Hematopoietic multipotent progenitor cell (in vitro differentiated cells): Measurements from ENCODE around the gene ZNF674. TPM values are rescaled to one million over a fixed set of nuclear protein-coding genes. Genes with fewer than 3 reads are reported as not detected.

Experiments used
- DNase-seq, 3 donors: peaks; one replicate each; pipeline ENCODE4 v3.0.0-alpha.2; 2011 to 2015; ENCODE audit warnings: low read depth in 2 of 3, low spot score in 2 of 3
- total RNA-seq: library from RNA; depleted of rRNA; stranded (reverse); fragments of >200 nt; gene quantifications from one replicate; pipeline ENCODE4 v1.2.3, GENCODE V29; 2012

ZNF674 gene
- total RNA-seq = 3.2 TPM

- peak; percentile 76 to 95 (median 88) for DNase-seq
Measured at GRCh38 chrX:46545111-46546005, at the start of gene ZNF674. ZNF674 (minus strand) TSS chrX:46545421; CDS start chrX:46542087, 3,334 bp downstream.

- DNase-seq = no peak
Measured at GRCh38 chrX:46589977-46590723, 44.9 kb upstream of the ZNF674 start.

- DNase-seq = peak in 1 of 3 donors; percentile 30
Measured at GRCh38 chrX:46588263-46588662, 43.0 kb upstream of the ZNF674 start.

DNA sequence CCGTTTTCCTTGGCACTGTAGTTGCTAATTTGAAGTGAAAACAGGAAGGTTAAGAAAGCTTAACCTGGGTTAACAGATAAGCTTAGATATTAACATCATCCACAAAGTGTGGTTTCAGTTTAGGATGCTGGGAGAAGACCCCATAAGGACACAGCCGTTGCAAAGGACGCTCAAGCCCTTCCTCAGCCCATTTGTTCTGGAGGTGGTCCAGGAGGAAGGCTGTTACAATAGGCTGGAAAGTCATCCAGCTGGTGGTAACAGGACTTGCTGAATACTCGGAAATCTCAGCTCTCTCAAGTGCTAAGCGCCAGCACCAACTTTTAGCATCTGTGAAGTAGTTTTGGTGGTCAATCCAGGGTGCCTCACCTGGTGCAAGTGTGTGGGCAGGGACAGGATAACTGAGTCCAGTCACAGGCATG is 42.5 kb upstream of the ZNF674 start:
- DNase-seq = no peak

GRCh38 chrX:46587158-46587557 is 41.9 kb upstream of the ZNF674 start:
- DNase-seq = no peak

- DNase-seq = no peak
Measured at GRCh38 chrX:46584736-46585135, 39.5 kb upstream of the ZNF674 start.

DNA sequence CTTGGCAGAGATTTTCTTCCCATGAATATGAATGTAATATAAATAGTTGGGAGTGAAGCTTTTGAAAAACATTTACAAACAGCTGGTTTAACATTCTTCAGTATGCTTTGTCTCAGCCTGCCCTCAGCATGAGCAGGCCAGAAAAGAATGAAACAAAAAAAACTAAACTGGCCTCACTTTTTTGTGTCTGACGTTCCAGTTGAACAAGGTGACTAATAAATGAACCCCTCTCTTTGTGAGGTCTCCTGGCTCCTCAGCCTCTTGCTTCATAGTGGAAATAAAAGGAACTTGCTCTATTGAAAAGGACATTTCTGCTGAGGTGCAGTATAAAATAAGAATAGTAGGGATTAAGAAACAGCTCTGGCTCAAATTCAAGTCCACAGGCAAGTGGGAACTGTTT is 37.7 kb upstream of the ZNF674 start:
- DNase-seq = no peak

- DNase-seq = no peak
Measured at GRCh38 chrX:46582325-46582724, 37.1 kb upstream of the ZNF674 start.

GRCh38 chrX:46580613-46581012 is 35.4 kb upstream of the ZNF674 start:
- DNase-seq = no peak

- no peak for DNase-seq
Measured at GRCh38 chrX:46579250-46579649, 34.0 kb upstream of the ZNF674 start.

DNA sequence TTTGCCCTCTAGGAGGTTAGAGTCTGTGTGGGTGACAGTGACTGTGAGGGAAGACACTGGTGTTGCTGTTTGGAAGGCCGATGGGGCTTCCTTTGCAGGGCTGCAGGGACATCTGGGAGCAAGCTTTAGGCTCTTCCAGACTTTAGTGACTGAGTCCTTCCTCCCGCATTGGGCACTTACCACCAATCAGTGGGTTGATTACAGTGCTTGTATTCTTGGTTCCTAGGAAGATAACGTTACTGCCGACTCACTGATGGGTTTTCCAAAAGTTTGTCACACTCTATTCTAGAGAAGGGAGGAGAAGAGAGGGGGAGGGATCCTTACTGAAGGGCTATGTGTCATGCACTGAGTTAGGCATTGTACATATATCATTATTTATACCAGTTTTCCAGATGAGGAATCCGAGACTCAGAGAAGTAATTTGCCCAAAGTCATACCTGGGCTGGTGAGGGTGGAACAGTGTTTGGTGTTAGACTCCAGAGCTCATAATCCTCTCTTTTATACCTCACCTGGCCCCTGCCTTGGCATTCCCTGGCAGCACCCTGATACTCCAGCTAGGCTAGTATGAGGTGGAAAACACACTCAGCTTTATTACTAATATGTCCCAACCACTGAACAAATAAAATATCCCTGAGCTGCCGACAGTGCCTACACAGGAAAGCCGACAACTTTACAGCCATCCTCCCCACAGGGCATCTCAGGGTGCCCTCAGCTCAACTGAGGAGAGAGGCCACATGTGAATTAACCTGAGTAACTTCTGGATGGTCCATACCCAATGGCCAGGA is 32.2 kb upstream of the ZNF674 start:
- no peak for DNase-seq

GRCh38 chrX:46576458-46576857 is 31.2 kb upstream of the ZNF674 start:
- DNase-seq = no peak

- no peak for DNase-seq
Measured at GRCh38 chrX:46575991-46576392, 30.8 kb upstream of the ZNF674 start.

GRCh38 chrX:46575586-46575985 is 30.4 kb upstream of the ZNF674 start:
- DNase-seq = no peak

DNA sequence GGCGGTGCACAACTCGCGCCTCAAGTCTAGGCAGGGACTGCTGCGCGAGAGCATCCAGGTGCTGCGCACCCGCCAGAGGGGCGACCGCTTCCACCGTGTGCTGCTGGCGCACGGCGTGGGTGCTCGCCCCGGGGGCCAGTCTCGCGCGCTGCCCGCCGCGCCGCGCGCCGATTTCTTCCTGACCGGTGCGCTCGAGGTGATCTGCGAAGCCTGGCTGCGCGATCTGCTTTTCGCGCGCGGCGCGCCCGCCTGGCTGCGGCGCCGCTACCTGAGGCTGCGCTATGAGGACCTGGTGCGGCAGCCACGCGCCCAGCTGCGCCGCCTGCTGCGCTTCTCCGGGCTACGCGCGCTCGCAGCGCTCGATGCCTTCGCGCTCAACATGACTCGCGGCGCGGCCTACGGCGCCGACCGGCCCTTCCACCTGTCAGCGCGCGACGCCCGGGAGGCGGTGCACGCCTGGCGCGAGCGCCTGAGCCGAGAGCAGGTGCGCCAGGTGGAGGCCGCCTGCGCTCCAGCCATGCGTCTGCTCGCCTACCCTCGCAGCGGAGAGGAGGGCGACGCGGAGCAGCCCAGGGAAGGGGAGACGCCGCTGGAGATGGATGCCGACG is 29.7 kb upstream of the ZNF674 start:
- peak; percentile 32 to 37 (median 33) for DNase-seq

- DNase-seq = peak; percentile 37 to 54 (median 37)
Measured at GRCh38 chrX:46573892-46574773, 28.9 kb upstream of the ZNF674 start.

- peak in 2 of 3 donors; percentile 62 to 74 for DNase-seq
Measured at GRCh38 chrX:46573331-46573891, 28.2 kb upstream of the ZNF674 start, which contains the start of gene CHST7. CHST7 (plus strand) TSS chrX:46573765; CDS start chrX:46573932, 167 bp downstream.

DNA sequence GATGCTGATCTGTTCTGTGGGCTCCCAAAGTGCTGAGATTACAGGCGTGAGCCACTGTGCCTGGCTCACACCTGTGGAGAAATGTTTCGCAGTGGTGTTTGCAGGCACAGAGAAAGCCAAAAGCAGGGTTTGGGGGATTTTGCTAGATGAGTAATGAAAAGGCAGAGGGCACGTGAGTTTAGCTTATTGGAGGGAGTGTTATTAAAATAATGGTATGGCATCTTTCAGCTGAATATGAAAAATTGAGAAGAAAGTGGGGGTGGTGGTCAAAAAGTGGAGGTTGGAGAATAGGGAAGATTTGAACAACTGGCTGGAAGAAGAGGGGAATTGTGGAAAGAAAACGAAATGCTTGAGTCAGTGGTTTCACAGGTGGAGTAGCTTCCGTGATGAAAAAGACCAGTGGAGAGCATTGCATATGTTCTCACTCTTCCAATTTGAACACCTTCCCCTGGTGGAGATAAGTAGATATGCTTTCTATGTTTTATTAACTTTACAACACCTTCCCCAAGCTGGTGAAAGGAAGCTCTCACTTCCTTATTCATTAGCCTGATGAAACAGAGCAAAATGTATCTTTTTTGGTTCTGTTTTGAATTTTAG is 27.2 kb upstream of the ZNF674 start:
- peak in 1 of 3 donors; percentile 51 for DNase-seq
